Activated CD8-positive, alpha-beta T cell treated with anti-CD3 and anti-CD28 coated beads, Interleukin-2, amount 10 ng/mL, durations not matched to agents 7 days and 5 days (primary cell): ENCODE results near the gene NDRG4. TPM values are rescaled to one million over a fixed set of nuclear protein-coding genes. Genes with fewer than 3 reads are reported as not detected.
A peak's percentile ranks its signal among the peaks of the same experiment; 100 is the strongest.

Source experiments
- ATAC-seq: fragments of 150-1000 bp; cut with Tn5 transposase; one replicate; pipeline ENCODE4 v1.10.0; 2021; ENCODE audit warnings: moderate library complexity
- CTCF ChIA-PET: fragments of 350-600 bp; sonication (Branson Sonifier 250); formaldehyde crosslinking; loops from one replicate; lab custom pipeline; 2021; ENCODE audit warnings: antibody characterized with exemption; lab: Charles Lee
- POLR2A ChIA-PET: fragments of 350-600 bp; sonication (Branson Sonifier 250); formaldehyde crosslinking; loops from one replicate; lab custom pipeline; 2021; ENCODE audit warnings: antibody characterized with exemption; lab: Charles Lee
- DNase-seq: peaks from one replicate; pipeline ENCODE4 v3.0.0-alpha.2; 2020
- H3K27ac Mint-ChIP-seq: one replicate; pipeline ENCODE4 v1.8.0; 2021; ENCODE audit warnings: mild to moderate bottlenecking, mixed read lengths
- H3K27me3 Mint-ChIP-seq: one replicate; pipeline ENCODE4 v1.8.0; 2021; ENCODE audit warnings: low read depth, mixed read lengths
- H3K36me3 Mint-ChIP-seq: one replicate; pipeline ENCODE4 v1.8.0; 2021; ENCODE audit warnings: low read depth, mixed read lengths
- H3K4me1 Mint-ChIP-seq: one replicate; pipeline ENCODE4 v1.8.0; 2021; ENCODE audit warnings: low read depth, mixed read lengths
- H3K4me3 Mint-ChIP-seq: one replicate; pipeline ENCODE4 v1.8.0; 2021; ENCODE audit warnings: mild to moderate bottlenecking, mixed read lengths
- H3K9me3 Mint-ChIP-seq: one replicate; pipeline ENCODE4 v1.8.0; 2022; ENCODE audit warnings: mixed read lengths; ENCODE audit not compliant: insufficient read depth
- total RNA-seq, 2 experiments: library from RNA; stranded (reverse); gene quantifications; one replicate each; pipeline ENCODE4 v1.2.3, GENCODE V29; 2021

Gene NDRG4
- total RNA-seq, 2 experiments from 2014 or later = not detected

DNA sequence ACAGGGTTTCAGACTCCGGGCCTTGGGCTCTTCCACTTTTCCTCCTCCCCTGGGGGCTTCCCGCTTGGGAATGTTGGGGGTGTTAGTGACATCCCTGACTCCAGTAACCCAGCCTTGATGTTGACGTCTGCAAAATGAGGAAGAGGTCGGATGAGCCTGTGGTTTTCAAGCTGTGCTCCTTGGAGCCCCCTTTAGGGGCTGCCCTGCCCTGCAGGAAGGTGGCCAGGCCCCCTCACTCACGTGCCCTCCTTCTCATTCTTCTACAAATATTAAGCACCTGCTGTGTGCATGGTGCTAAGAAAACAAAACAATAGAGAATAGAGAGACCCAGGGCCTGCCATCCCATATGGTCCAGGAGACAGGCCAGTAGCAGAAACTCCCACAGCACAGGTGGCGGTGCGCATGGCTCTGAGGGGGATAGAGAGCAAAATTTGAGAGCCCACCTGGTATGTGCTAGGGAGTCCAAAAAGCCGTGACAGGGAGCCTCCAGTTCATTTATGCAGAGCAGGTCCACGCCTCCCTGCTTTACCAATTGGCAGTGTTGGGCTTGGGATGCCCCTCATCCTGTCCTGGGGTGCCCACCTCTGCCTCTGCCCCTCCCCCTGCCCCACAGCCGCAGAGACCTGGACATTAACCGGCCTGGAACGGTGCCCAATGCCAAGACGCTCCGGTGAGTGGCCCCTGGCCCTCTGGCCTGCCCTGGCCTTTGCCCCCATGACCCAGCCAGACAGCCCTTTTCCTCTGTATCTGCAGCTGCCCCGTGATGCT is 7.4 kb downstream of the NDRG4 start:
- H3K36me3 Mint-ChIP-seq = no peaks in the 10 kb centered on the region

GRCh38 chr16:58507963-58508670 is 8.2 kb downstream of the NDRG4 start:
- no peak for ATAC-seq
- Mint-ChIP-seq H3K36me3 (no peaks in the 10 kb centered on the region), H3K4me1 (peaks cover 8% of the 10 kb centered on the region), H3K4me3 (no peak overlapping the region), H3K27ac (no peak overlapping the region), H3K9me3 (no peaks in the 10 kb centered on the region), H3K27me3 (no peaks in the 10 kb centered on the region)
- ChIA-PET CTCF (no interaction called here), POLR2A (no interaction called here)
- DNase-seq = no peak

More for the DNA sequence above, 7.4 kb downstream of the NDRG4 start:
- ChIA-PET POLR2A (no interaction called here), CTCF (no interaction called here)
- Mint-ChIP-seq H3K27ac (no peak overlapping the region), H3K27me3 (no peaks in the 10 kb centered on the region), H3K4me3 (no peak overlapping the region), H3K4me1 (peaks cover 8% of the 10 kb centered on the region), H3K9me3 (no peaks in the 10 kb centered on the region)
- no peak for DNase-seq
- ATAC-seq = no peak

GRCh38 chr16:58508671-58509251 is 8.8 kb downstream of the NDRG4 start:
- H3K27ac Mint-ChIP-seq = no peak overlapping the region
- ChIA-PET POLR2A (no interaction called here), CTCF (interaction anchor here (2.4 kb wide), 1 partner anchor 247 kb away, joined by 10 read pairs; no protein-coding TSS in a partner anchor)
- H3K4me1 Mint-ChIP-seq = peaks cover 8% of the 10 kb centered on the region
- no peaks in the 10 kb centered on the region for H3K27me3 Mint-ChIP-seq
- H3K36me3 Mint-ChIP-seq = no peaks in the 10 kb centered on the region
- H3K9me3 Mint-ChIP-seq = no peaks in the 10 kb centered on the region
- DNase-seq (no peak), ATAC-seq (no peak)
- no peak overlapping the region for H3K4me3 Mint-ChIP-seq

- POLR2A ChIA-PET = no interaction called here
- H3K27me3 Mint-ChIP-seq = no peaks in the 10 kb centered on the region
- no peak for DNase-seq
- no peak overlapping the region for H3K4me3 Mint-ChIP-seq
- peaks cover 8% of the 10 kb centered on the region for H3K4me1 Mint-ChIP-seq
- ATAC-seq = no peak
- CTCF ChIA-PET = interaction anchor here (2.4 kb wide), 1 partner anchor 246 kb away, joined by 10 read pairs; no protein-coding TSS in a partner anchor
- H3K36me3 Mint-ChIP-seq = no peaks in the 10 kb centered on the region
- no peaks in the 10 kb centered on the region for H3K9me3 Mint-ChIP-seq
- no peak overlapping the region for H3K27ac Mint-ChIP-seq
Observed at GRCh38 chr16:58509256-58510096, 9.5 kb downstream of the NDRG4 start.

GRCh38 chr16:58510097-58510775 is 10.3 kb downstream of the NDRG4 start:
- Mint-ChIP-seq H3K27ac (no peak overlapping the region), H3K9me3 (no peaks in the 10 kb centered on the region), H3K36me3 (no peaks in the 10 kb centered on the region), H3K4me1 (peaks cover 14% of the 10 kb centered on the region), H3K27me3 (no peaks in the 10 kb centered on the region), H3K4me3 (no peak overlapping the region)
- ATAC-seq (no peak), DNase-seq (no peak)
- POLR2A ChIA-PET = no interaction called here
- CTCF ChIA-PET = interaction anchor here (0.9 to 2.4 kb wide), 2 partner anchors 59 to 246 kb away, joined by 3 to 10 read pairs; no protein-coding TSS in a partner anchor

- DNase-seq (no peak), ATAC-seq (no peak)
- H3K36me3 Mint-ChIP-seq = peaks cover 4% of the 10 kb centered on the region
- no peak overlapping the region for H3K27ac Mint-ChIP-seq
- H3K9me3 Mint-ChIP-seq = no peaks in the 10 kb centered on the region
- no peak overlapping the region for H3K4me3 Mint-ChIP-seq
- H3K4me1 Mint-ChIP-seq = peaks cover 15% of the 10 kb centered on the region
- POLR2A ChIA-PET = no interaction called here
- H3K27me3 Mint-ChIP-seq = no peaks in the 10 kb centered on the region
- CTCF ChIA-PET = interaction anchor here (0.9 to 2.4 kb wide), 6 partner anchors 11 to 246 kb away, joined by 3 to 17 read pairs (median 5); partner anchors contain the start of gene NDRG4
Observed at GRCh38 chr16:58510776-58511628, 11.1 kb downstream of the NDRG4 start.

DNA sequence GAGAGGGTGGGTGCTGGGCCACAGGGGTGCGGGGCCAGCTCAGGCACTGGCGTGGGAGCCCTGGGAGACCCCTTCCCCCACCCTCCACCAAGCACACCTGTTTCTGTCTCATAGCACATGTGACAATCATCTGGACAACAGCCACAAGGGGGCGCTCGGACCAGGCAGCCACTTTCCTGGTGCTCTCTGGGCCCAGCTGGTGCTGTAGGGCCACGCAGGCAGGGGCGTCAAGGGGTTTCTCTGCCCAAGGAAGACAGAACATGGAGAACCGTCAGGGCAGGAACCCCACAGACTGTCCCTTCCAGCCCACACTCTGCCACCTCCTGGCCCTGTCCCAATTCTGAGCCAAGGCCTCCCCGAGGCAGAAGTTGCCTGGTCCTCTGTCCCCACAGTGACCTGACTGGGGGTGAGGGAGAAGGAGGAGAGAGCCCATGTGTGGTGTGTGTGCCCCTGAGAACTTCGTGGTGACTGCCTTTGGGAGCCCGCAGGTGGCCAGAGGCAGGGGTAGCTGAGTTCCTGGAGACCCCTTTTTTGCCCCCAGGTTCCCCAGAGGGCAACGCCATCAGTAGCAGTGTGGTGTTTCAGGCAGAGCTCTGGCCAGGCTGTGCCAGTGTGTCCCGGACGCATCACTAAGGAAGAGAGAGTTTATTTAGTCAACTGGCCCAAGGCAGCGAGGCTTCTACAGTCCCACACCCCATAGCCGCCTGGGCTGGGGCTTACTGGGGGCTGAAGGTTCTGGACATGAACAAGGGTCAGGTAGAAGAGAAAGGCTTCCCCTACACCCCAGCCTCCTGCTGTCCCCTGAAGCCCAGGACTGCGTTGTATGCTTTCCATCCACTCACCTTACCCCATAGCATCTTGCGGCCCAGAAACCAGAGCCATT is 12.2 kb downstream of the NDRG4 start:
- Mint-ChIP-seq H3K4me1 (peaks cover 21% of the 10 kb centered on the region), H3K27me3 (no peaks in the 10 kb centered on the region), H3K9me3 (no peaks in the 10 kb centered on the region), H3K4me3 (no peak overlapping the region), H3K36me3 (peaks cover 11% of the 10 kb centered on the region), H3K27ac (peak overlapping the region; percentile 30)
- peak; percentile 31 for ATAC-seq
- DNase-seq = peak; percentile 88
- ChIA-PET CTCF (interaction anchor here (0.6 to 2.2 kb wide), 10 partner anchors 9 to 244 kb away, joined by 3 to 17 read pairs (median 4); partner anchors contain the start of gene NDRG4), POLR2A (no interaction called here)

DNA sequence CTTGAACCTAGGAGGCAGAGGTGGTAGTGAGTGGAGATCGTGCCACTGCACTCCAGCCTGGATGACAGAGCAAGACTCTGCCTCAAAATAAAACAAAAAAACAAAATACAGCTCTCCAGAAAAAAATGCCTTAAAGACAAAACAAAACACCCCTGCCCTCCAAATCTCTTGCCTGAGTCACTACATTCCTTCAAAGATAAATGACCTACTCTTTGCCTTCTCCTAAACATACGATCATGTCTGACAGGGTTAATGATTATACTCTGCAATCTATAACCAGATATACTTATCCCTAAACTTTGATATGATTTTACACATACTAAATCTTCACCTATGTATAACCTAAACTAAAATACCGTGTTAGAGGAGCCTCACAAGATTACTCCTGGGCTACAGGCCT is 13.9 kb downstream of the NDRG4 start:
- no peak for DNase-seq
- H3K4me3 Mint-ChIP-seq = no peak overlapping the region
- no peak overlapping the region for H3K27ac Mint-ChIP-seq
- no peaks in the 10 kb centered on the region for H3K9me3 Mint-ChIP-seq
- peaks cover 30% of the 10 kb centered on the region for H3K4me1 Mint-ChIP-seq
- POLR2A ChIA-PET = interaction anchor here (1.2 kb wide), 1 partner anchor 8 kb away, joined by 3 read pairs; no protein-coding TSS in a partner anchor
- no peak for ATAC-seq
- CTCF ChIA-PET = interaction anchor here (0.6 to 2.6 kb wide), 5 partner anchors 33 to 242 kb away, joined by 3 to 27 read pairs (median 6); no protein-coding TSS in a partner anchor
- H3K27me3 Mint-ChIP-seq = no peaks in the 10 kb centered on the region
- H3K36me3 Mint-ChIP-seq = peaks cover 22% of the 10 kb centered on the region

DNA sequence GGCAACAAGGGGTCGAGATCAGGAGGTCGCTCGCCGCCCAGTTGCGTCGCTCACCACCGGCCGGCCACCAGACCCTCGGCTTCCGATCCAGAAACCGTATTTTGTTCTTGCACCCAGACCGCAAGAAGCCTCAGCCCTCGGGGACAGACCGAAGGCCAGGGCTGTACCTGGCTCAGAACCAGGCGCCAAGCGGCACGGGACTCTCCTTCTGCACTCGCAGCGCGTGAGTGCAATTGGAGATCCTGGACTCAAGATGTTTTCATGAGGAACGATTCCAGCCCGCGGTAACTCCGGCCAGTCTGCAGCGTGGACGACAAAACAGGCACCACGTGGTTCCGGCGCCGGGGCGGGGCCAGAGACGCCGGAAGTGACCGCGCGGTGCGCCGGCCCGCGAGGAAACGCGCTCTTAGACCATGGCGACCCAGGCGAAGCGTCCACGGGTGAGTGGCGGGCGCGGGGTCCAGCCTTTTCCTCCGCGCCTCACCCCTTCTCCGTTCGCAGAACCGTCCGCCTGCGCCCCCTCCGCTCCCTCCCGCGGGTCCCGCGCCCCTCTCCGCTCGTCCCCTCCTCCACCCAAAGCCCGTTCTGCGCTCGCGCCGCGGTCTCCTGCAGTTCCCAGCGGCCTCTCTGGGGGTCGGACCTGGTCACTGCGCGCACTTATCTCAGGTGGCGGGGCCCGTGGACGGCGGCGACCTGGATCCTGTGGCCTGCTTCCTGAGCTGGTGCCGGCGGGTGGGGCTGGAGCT is 15.4 kb downstream of the NDRG4 start, which contains the start of gene SETD6:
SETD6 (plus strand) TSS at position 393 of the 746 bp plus-strand sequence; CDS start at position 414, 21 bp downstream.
- CTCF ChIA-PET = interaction anchor here (0.9 to 2.6 kb wide), 2 partner anchors 9 to 241 kb away, joined by 3 to 27 read pairs; no protein-coding TSS in a partner anchor
- POLR2A ChIA-PET = interaction anchor here (0.6 to 1.2 kb wide), 2 partner anchors 10 to 46 kb away, joined by 3 to 5 read pairs; no protein-coding TSS in a partner anchor

More for the DNA sequence above, 15.4 kb downstream of the NDRG4 start, which contains the start of gene SETD6:
- H3K27ac Mint-ChIP-seq = peak within 1 kb of the TSS; percentile 87
- peak; percentile 79 for DNase-seq
- peaks cover 32% of the 10 kb centered on the region for H3K36me3 Mint-ChIP-seq
- H3K4me1 Mint-ChIP-seq = peaks cover 32% of the 10 kb centered on the region
- H3K9me3 Mint-ChIP-seq = no peaks in the 10 kb centered on the region
- H3K27me3 Mint-ChIP-seq = no peaks in the 10 kb centered on the region
- peak within 1 kb of the TSS; percentile 86 for H3K4me3 Mint-ChIP-seq
- peak; percentile 75 for ATAC-seq
